ENCODE data around the gene CCDC51.

Gene CCDC51

GRCh38 chr3:48418140-48418539 lies 21.8 kb downstream of the CCDC51 start:
- no peak for DNase-seq

- no peak for DNase-seq
Measured at GRCh38 chr3:48417529-48418108, 22.3 kb downstream of the CCDC51 start.

- DNase-seq, result no peak
Measured at GRCh38 chr3:48416546-48416945, 23.4 kb downstream of the CCDC51 start.

- DNase-seq, result no peak
Measured at GRCh38 chr3:48416091-48416505, 23.8 kb downstream of the CCDC51 start.

GRCh38 chr3:48415251-48415953 lies 24.5 kb downstream of the CCDC51 start:
- DNase-seq, result no peak

- no peak for DNase-seq
Measured at GRCh38 chr3:48414376-48415250, 25.3 kb downstream of the CCDC51 start.

GRCh38 chr3:48413611-48414010 lies 26.3 kb downstream of the CCDC51 start:
- no peak for DNase-seq

- no peak for DNase-seq
Measured at GRCh38 chr3:48413086-48413485, 26.8 kb downstream of the CCDC51 start.

- no peak for DNase-seq
Measured at GRCh38 chr3:48412375-48413001, 27.4 kb downstream of the CCDC51 start.

- DNase-seq, result no peak
Measured at GRCh38 chr3:48411606-48412374, 28.1 kb downstream of the CCDC51 start.

- DNase-seq, result no peak
Measured at GRCh38 chr3:48411041-48411588, 28.8 kb downstream of the CCDC51 start.

- DNase-seq, result no peak
Measured at GRCh38 chr3:48410205-48411040, 29.5 kb downstream of the CCDC51 start.

- DNase-seq, result peak; percentile 13
Measured at GRCh38 chr3:48409291-48410201, 30.4 kb downstream of the CCDC51 start.

GRCh38 chr3:48408823-48409281 lies 31.1 kb downstream of the CCDC51 start:
- DNase-seq, result no peak

GRCh38 chr3:48407542-48408099 lies 32.3 kb downstream of the CCDC51 start:
- no peak for DNase-seq

- DNase-seq, result no peak
Measured at GRCh38 chr3:48406443-48407431, 33.2 kb downstream of the CCDC51 start.

GRCh38 chr3:48405971-48406370 lies 33.9 kb downstream of the CCDC51 start:
- DNase-seq, result no peak

- DNase-seq, result no peak
Measured at GRCh38 chr3:48405343-48405881, 34.5 kb downstream of the CCDC51 start.

Measured in activated CD8-positive, alpha-beta memory T cell treated with anti-CD3 and anti-CD28 coated beads, Interleukin-2, amount 50 U/mL, for 4 hours (primary cell).